ENCODE data around the gene ZNF488. TPM values are rescaled to one million over a fixed set of nuclear protein-coding genes. Genes with fewer than 3 reads are reported as not detected.
"Not testable (repeated sequence)": the region's sequence is repeated elsewhere in the genome, so short reads cannot be mapped to it uniquely, and the experiment has no call there.

Gene ZNF488
- total and polyA plus RNA-seq, 2 donors (not counting 1 experiment from before 2014, with no cell fraction given) = not detected

- Histone ChIP-seq H3K9me3 (ENCODE audit: control extremely low read depth in 1 of 3, control insufficient read depth in 2 of 3, insufficient read depth in 1 of 3, low read length in 2 of 3) (peaks cover 0 to 7% (median 0%) of the 10 kb centered on the region in 3 donors), H3K4me3 (ENCODE audit: control extremely low read depth in 1 of 5, extremely low read depth in 1 of 5, insufficient read depth in 1 of 5, low read depth in 2 of 5, low read length in 4 of 5) (no peak overlapping the region), H3K27me3 (replicated peaks in 1 of 4; ENCODE audit: control extremely low read depth in 1 of 4, control insufficient read depth in 3 of 4, insufficient read depth in 4 of 4, low read length in 3 of 4) (peaks cover 0 to 2% (median under 1%) of the 10 kb centered on the region in 4 experiments), H3K4me1 (ENCODE audit: control insufficient read depth in 2 of 2, insufficient read depth in 2 of 2, low read length in 2 of 2) (peaks cover 4 to 5% of the 10 kb centered on the region in 2 donors), H3K4me2 (replicated peaks; ENCODE audit: low read depth, low read length, poor library complexity, severe bottlenecking) (no peak overlapping the region), H3K9ac (ENCODE audit: low read length) (no peak overlapping the region), H3K36me3 (replicated peaks in 1 of 2; ENCODE audit: control extremely low read depth in 1 of 2, control insufficient read depth in 1 of 2, extremely low read depth in 1 of 2, insufficient read depth in 2 of 2, low read length in 1 of 2) (no peaks in the 10 kb centered on the region), H4K20me1 (ENCODE audit: control insufficient read depth, insufficient read depth, low read length, poor library complexity, severe bottlenecking) (no peaks in the 10 kb centered on the region), H2AFZ (ENCODE audit: insufficient read depth, low read depth, low read length, poor library complexity, severe bottlenecking) (no peak overlapping the region), H3K27ac (ENCODE audit: low read length in 2 of 2) (no peak overlapping the region), H3K79me2 (ENCODE audit: control insufficient read depth, insufficient read depth, low read length) (no peaks in the 10 kb centered on the region)
- Mint-ChIP-seq H3K4me3 (no peak overlapping the region), H3K27me3 (peaks cover 38% of the 10 kb centered on the region), H3K4me1 (peaks cover 4% of the 10 kb centered on the region), H3K9me3 (ENCODE audit: insufficient read depth) (peaks cover 6% of the 10 kb centered on the region), H3K27ac (no peak overlapping the region)
- no peak for ATAC-seq (ENCODE audit: low read depth)
- no peak for DNase-seq
- TF ChIP-seq CTCF (IDR thresholded peaks at IDR 0.05) (no peak), EZH2 (IDR thresholded peaks at IDR 0.05; ENCODE audit: borderline replicate concordance, insufficient read depth, low read depth, low read length, poor library complexity, severe bottlenecking) (no peak)
- ChIA-PET CTCF (no interaction called here), POLR2A (no interaction called here)
- WGBS (ENCODE audit: insufficient coverage) = no CpG with 5 or more reads among the region's 3 CpGs
- intact Hi-C loops (cut with micrococcal nuclease) = no loop called here
Measured at GRCh38 chr10:47389619-47390018, 5.5 kb upstream of the ZNF488 start.

GRCh38 chr10:47388879-47389278 lies 4.8 kb upstream of the ZNF488 start:
- no peaks in the 10 kb centered on the region for H3K36me3 ChIP-seq (replicated peaks in 1 of 2; ENCODE audit: control extremely low read depth in 1 of 2, control insufficient read depth in 1 of 2, extremely low read depth in 1 of 2, insufficient read depth in 2 of 2, low read length in 1 of 2)
- Mint-ChIP-seq H3K4me1 (peaks cover 6% of the 10 kb centered on the region), H3K9me3 (ENCODE audit: insufficient read depth) (peaks cover 6% of the 10 kb centered on the region), H3K4me3 (no peak overlapping the region), H3K27ac (no peak overlapping the region), H3K27me3 (peaks cover 36% of the 10 kb centered on the region)
- H3K9ac ChIP-seq (ENCODE audit: low read length) = no peak overlapping the region
- POLR2A ChIA-PET = no interaction called here
- no peak overlapping the region for H2AFZ ChIP-seq (ENCODE audit: insufficient read depth, low read depth, low read length, poor library complexity, severe bottlenecking)
- ATAC-seq (ENCODE audit: low read depth) = no peak
- CTCF ChIA-PET = no interaction called here
- no peaks in the 10 kb centered on the region for H3K79me2 ChIP-seq (ENCODE audit: control insufficient read depth, insufficient read depth, low read length)
- H4K20me1 ChIP-seq (ENCODE audit: control insufficient read depth, insufficient read depth, low read length, poor library complexity, severe bottlenecking) = no peaks in the 10 kb centered on the region
- DNase-seq = no peak
- peaks cover 0 to 3% (median 2%) of the 10 kb centered on the region in 4 experiments for H3K27me3 ChIP-seq (replicated peaks in 1 of 4; ENCODE audit: control extremely low read depth in 1 of 4, control insufficient read depth in 3 of 4, insufficient read depth in 4 of 4, low read length in 3 of 4)
- WGBS (ENCODE audit: insufficient coverage) = 80% methylated on average over 1 of the region's 4 CpGs
- peaks cover 7 to 8% of the 10 kb centered on the region in 2 donors for H3K4me1 ChIP-seq (ENCODE audit: control insufficient read depth in 2 of 2, insufficient read depth in 2 of 2, low read length in 2 of 2)
- no peak overlapping the region for H3K4me2 ChIP-seq (replicated peaks; ENCODE audit: low read depth, low read length, poor library complexity, severe bottlenecking)
- peaks cover 0 to 7% (median 0%) of the 10 kb centered on the region in 3 donors for H3K9me3 ChIP-seq (ENCODE audit: control extremely low read depth in 1 of 3, control insufficient read depth in 2 of 3, insufficient read depth in 1 of 3, low read length in 2 of 3)
- intact Hi-C loops (cut with micrococcal nuclease) = no loop called here
- H3K27ac ChIP-seq (ENCODE audit: low read length in 2 of 2) = no peak overlapping the region
- TF ChIP-seq EZH2 (IDR thresholded peaks at IDR 0.05; ENCODE audit: borderline replicate concordance, insufficient read depth, low read depth, low read length, poor library complexity, severe bottlenecking) = no peak
- TF ChIP-seq CTCF (IDR thresholded peaks at IDR 0.05) = no peak
- H3K4me3 ChIP-seq (ENCODE audit: control extremely low read depth in 1 of 5, extremely low read depth in 1 of 5, insufficient read depth in 1 of 5, low read depth in 2 of 5, low read length in 4 of 5) = no peak overlapping the region

- peaks cover 11% of the 10 kb centered on the region in 2 donors for H3K4me1 ChIP-seq (ENCODE audit: control insufficient read depth in 2 of 2, insufficient read depth in 2 of 2, low read length in 2 of 2)
- POLR2A ChIA-PET; H3K36me3 ChIP-seq (replicated peaks in 1 of 2; ENCODE audit: control extremely low read depth in 1 of 2, control insufficient read depth in 1 of 2, extremely low read depth in 1 of 2, insufficient read depth in 2 of 2, low read length in 1 of 2); H3K9me3 Mint-ChIP-seq (ENCODE audit: insufficient read depth); H2AFZ ChIP-seq (ENCODE audit: insufficient read depth, low read depth, low read length, poor library complexity, severe bottlenecking); DNase-seq; ATAC-seq (ENCODE audit: low read depth); intact Hi-C loops (cut with micrococcal nuclease); CTCF ChIA-PET; H3K79me2 ChIP-seq (ENCODE audit: control insufficient read depth, insufficient read depth, low read length); H3K4me2 ChIP-seq (replicated peaks; ENCODE audit: low read depth, low read length, poor library complexity, severe bottlenecking); H4K20me1 ChIP-seq (ENCODE audit: control insufficient read depth, insufficient read depth, low read length, poor library complexity, severe bottlenecking); H3K4me3 ChIP-seq (ENCODE audit: control extremely low read depth in 1 of 5, extremely low read depth in 1 of 5, insufficient read depth in 1 of 5, low read depth in 2 of 5, low read length in 4 of 5); H3K4me3 Mint-ChIP-seq; H3K27ac Mint-ChIP-seq; H3K27ac ChIP-seq (ENCODE audit: low read length in 2 of 2); H3K9me3 ChIP-seq (ENCODE audit: control extremely low read depth in 1 of 3, control insufficient read depth in 2 of 3, insufficient read depth in 1 of 3, low read length in 2 of 3); H3K9ac ChIP-seq (ENCODE audit: low read length): not testable (repeated sequence)
- WGBS (ENCODE audit: insufficient coverage) = 80% methylated on average over 2 of the region's 2 CpGs
- peaks cover 0 to 10% (median 5%) of the 10 kb centered on the region in 4 experiments for H3K27me3 ChIP-seq (replicated peaks in 1 of 4; ENCODE audit: control extremely low read depth in 1 of 4, control insufficient read depth in 3 of 4, insufficient read depth in 4 of 4, low read length in 3 of 4)
- Mint-ChIP-seq H3K27me3 (peaks cover 44% of the 10 kb centered on the region), H3K4me1 (peaks cover 12% of the 10 kb centered on the region)
Measured at GRCh38 chr10:47386104-47386503, 2.0 kb upstream of the ZNF488 start.

All from B cell (primary cell).